Stimulated activated CD4-positive, alpha-beta T cell treated with anti-CD3 and anti-CD28 coated beads, Interleukin-15, amount 100 ng/mL, for 24 hours (primary cell): ENCODE measurements around the gene CEPT1.

ENCODE experiments used
- DNase-seq: peaks from one replicate; pipeline ENCODE4 v3.0.0-alpha.2; 2020

The CEPT1 gene

GRCh38 chr1:111147948-111148347 lies 7.9 kb downstream of the CEPT1 start:
- DNase-seq = no peak

- DNase-seq = no peak
Measured at GRCh38 chr1:111148376-111148881, 8.4 kb downstream of the CEPT1 start.

- DNase-seq = no peak
Measured at GRCh38 chr1:111151838-111152237, 11.8 kb downstream of the CEPT1 start.

GRCh38 chr1:111154021-111154999 lies 14.3 kb downstream of the CEPT1 start:
- DNase-seq = no peak

GRCh38 chr1:111157431-111157830 lies 17.4 kb downstream of the CEPT1 start:
- DNase-seq = no peak

- no peak for DNase-seq
Measured at GRCh38 chr1:111161843-111162487, 21.9 kb downstream of the CEPT1 start.

GRCh38 chr1:111162488-111162880 lies 22.5 kb downstream of the CEPT1 start:
- DNase-seq = no peak

- DNase-seq = no peak
Measured at GRCh38 chr1:111163363-111163762, 23.3 kb downstream of the CEPT1 start.

- DNase-seq = no peak
Measured at GRCh38 chr1:111164151-111164550, 24.1 kb downstream of the CEPT1 start.

- DNase-seq = no peak
Measured at GRCh38 chr1:111172463-111172862, 32.4 kb downstream of the CEPT1 start.

GRCh38 chr1:111174070-111174469 lies 34.0 kb downstream of the CEPT1 start:
- DNase-seq = no peak

GRCh38 chr1:111175349-111175748 lies 35.3 kb downstream of the CEPT1 start:
- DNase-seq = no peak

- DNase-seq = no peak
Measured at GRCh38 chr1:111176678-111177077, 36.7 kb downstream of the CEPT1 start.

- DNase-seq = no peak
Measured at GRCh38 chr1:111179968-111180533, 40.0 kb downstream of the CEPT1 start.

GRCh38 chr1:111182052-111182451 lies 42.0 kb downstream of the CEPT1 start:
- no peak for DNase-seq

- DNase-seq = no peak
Measured at GRCh38 chr1:111183308-111184069, 43.5 kb downstream of the CEPT1 start.

GRCh38 chr1:111184663-111185062 lies 44.6 kb downstream of the CEPT1 start:
- DNase-seq = no peak

GRCh38 chr1:111190931-111191451 lies 51.0 kb downstream of the CEPT1 start:
- no peak for DNase-seq

GRCh38 chr1:111191496-111191895 lies 51.5 kb downstream of the CEPT1 start:
- no peak for DNase-seq

- DNase-seq = no peak
Measured at GRCh38 chr1:111192074-111192473, 52.1 kb downstream of the CEPT1 start.

GRCh38 chr1:111192658-111193519 lies 52.9 kb downstream of the CEPT1 start:
- no peak for DNase-seq
